ENCODE measurements around the gene VOPP1.

Gene VOPP1

GRCh38 chr7:55517936-55518689, 54.2 kb downstream of the VOPP1 start:
- H3K4me3 ChIP-seq (ENCODE audit: low read depth, low read length) = no peak overlapping the region
- DNase-seq (ENCODE audit: low read depth) = no peak
- no peak for TF ChIP-seq CTCF (IDR thresholded peaks at IDR 0.05; ENCODE audit: low read depth, low read length, missing control alignments)

- DNase-seq (ENCODE audit: low read depth) = peak; percentile 68
- H3K4me3 ChIP-seq (ENCODE audit: low read depth, low read length) = no peak overlapping the region
These were observed 55.1 kb downstream of the VOPP1 start for GRCh38 chr7:55517191-55517633.

GRCh38 chr7:55516409-55516808, 55.9 kb downstream of the VOPP1 start:
- no peak for DNase-seq (ENCODE audit: low read depth)
- no peak for TF ChIP-seq CTCF (IDR thresholded peaks at IDR 0.05; ENCODE audit: low read depth, low read length, missing control alignments)
- peak overlapping the region; percentile 70; the same call in 1 of the 2 replicates for H3K4me3 ChIP-seq (ENCODE audit: low read depth, low read length)

More at GRCh38 chr7:55517191-55517633, 55.1 kb downstream of the VOPP1 start:
- peak; percentile 2 for TF ChIP-seq CTCF (IDR thresholded peaks at IDR 0.05; ENCODE audit: low read depth, low read length, missing control alignments)

GRCh38 chr7:55515569-55516279, 56.6 kb downstream of the VOPP1 start:
- peak overlapping the region; percentile 70 for H3K4me3 ChIP-seq (ENCODE audit: low read depth, low read length)
- peak; percentile 74 for DNase-seq (ENCODE audit: low read depth)
- no peak for TF ChIP-seq CTCF (IDR thresholded peaks at IDR 0.05; ENCODE audit: low read depth, low read length, missing control alignments)

GRCh38 chr7:55514546-55515265, 57.6 kb downstream of the VOPP1 start:
- DNase-seq (ENCODE audit: low read depth) = no peak
- peak; percentile 32 for TF ChIP-seq CTCF (IDR thresholded peaks at IDR 0.05; ENCODE audit: low read depth, low read length, missing control alignments)
- peak overlapping the region; percentile 70 for H3K4me3 ChIP-seq (ENCODE audit: low read depth, low read length)

- no peak for TF ChIP-seq CTCF (IDR thresholded peaks at IDR 0.05; ENCODE audit: low read depth, low read length, missing control alignments)
- peak overlapping the region; percentile 70 for H3K4me3 ChIP-seq (ENCODE audit: low read depth, low read length)
These were observed 58.4 kb downstream of the VOPP1 start for GRCh38 chr7:55513868-55514267.

More at GRCh38 chr7:55513868-55514267, 58.4 kb downstream of the VOPP1 start:
- DNase-seq (ENCODE audit: low read depth) = no peak
